HEK293 (cell line): ENCODE data around the gene PKD2.

Experiments used
- CTCF ChIP-seq: fragments of 450-650 bp; formaldehyde crosslinking; IDR thresholded peaks from 2 replicates; pipeline ENCODE4 v1.5.1; 2016; ENCODE audit warnings: missing biosample characterization, missing genetic modification characterization
- PATZ1 ChIP-seq: fragments of 450-650 bp; formaldehyde crosslinking; IDR thresholded peaks from 2 replicates; pipeline ENCODE4 v1.5.1; 2016; ENCODE audit warnings: missing biosample characterization, missing genetic modification characterization
- REST ChIP-seq: fragments of 450-650 bp; formaldehyde crosslinking; IDR thresholded peaks from 2 replicates; pipeline ENCODE4 v1.5.1; 2016; ENCODE audit warnings: missing biosample characterization, missing genetic modification characterization
- ZNF121 ChIP-seq: fragments of 450-650 bp; formaldehyde crosslinking; IDR thresholded peaks from 2 replicates; pipeline ENCODE4 v1.5.1; 2016; ENCODE audit warnings: missing biosample characterization, missing genetic modification characterization
- ZNF292 ChIP-seq: fragments of 450-650 bp; formaldehyde crosslinking; IDR thresholded peaks from 2 replicates; pipeline ENCODE4 v1.5.1; 2016; ENCODE audit warnings: low read depth, missing biosample characterization, missing genetic modification characterization, borderline replicate concordance
- ZNF335 ChIP-seq: fragments of 450-650 bp; formaldehyde crosslinking; conservative IDR thresholded peaks from 2 replicates; pipeline ENCODE4 v1.5.1; 2016; ENCODE audit warnings: missing biosample characterization, missing genetic modification characterization
- ZNF362 ChIP-seq: fragments of 450-650 bp; formaldehyde crosslinking; IDR thresholded peaks from 2 replicates; pipeline ENCODE4 v1.5.1; 2016; ENCODE audit warnings: missing biosample characterization, missing genetic modification characterization
- ZNF561 ChIP-seq: fragments of 450-650 bp; IDR thresholded peaks from 2 replicates; pipeline ENCODE4 v1.5.1; 2018; ENCODE audit warnings: missing biosample characterization, missing genetic modification characterization, borderline replicate concordance
- ZSCAN18 ChIP-seq: fragments of 450-650 bp; formaldehyde crosslinking; IDR thresholded peaks from 2 replicates; pipeline ENCODE4 v1.5.1; 2016; ENCODE audit warnings: missing biosample characterization, missing genetic modification characterization

- no peak for TF ChIP-seq CTCF (tag by site-specific recombination)
- no peak for TF ChIP-seq PATZ1
- TF ChIP-seq ZNF362: no peak
- TF ChIP-seq ZNF121 (tag by site-specific recombination): no peak
- TF ChIP-seq ZSCAN18 (tag by site-specific recombination): no peak
- TF ChIP-seq ZNF292 (tag by site-specific recombination): no peak
- no peak for TF ChIP-seq REST (tag by site-specific recombination)
- TF ChIP-seq ZNF561 (tag by site-specific recombination): no peak
- TF ChIP-seq ZNF335 (tag by site-specific recombination): no peak
Observed at GRCh38 chr4:88040707-88041106, 33.3 kb downstream of the PKD2 start.
